HG02970 (cell line): ENCODE results near the gene RASAL2.
A peak's percentile ranks its signal among the peaks of the same experiment; 100 is the strongest.
"Not testable (repeated sequence)": the region's sequence is repeated elsewhere in the genome, so short reads cannot be mapped to it uniquely, and the experiment has no call there.

Source experiments
- ATAC-seq: cut with Tn5 transposase; IDR thresholded peaks from one replicate; pipeline ENCODE4 v1.9.1; 2021; ENCODE audit warnings: mild to moderate bottlenecking, moderate library complexity, moderate number of reproducible peaks; ENCODE audit not compliant: unreplicated experiment, low FRiP score

The RASAL2 gene

DNA sequence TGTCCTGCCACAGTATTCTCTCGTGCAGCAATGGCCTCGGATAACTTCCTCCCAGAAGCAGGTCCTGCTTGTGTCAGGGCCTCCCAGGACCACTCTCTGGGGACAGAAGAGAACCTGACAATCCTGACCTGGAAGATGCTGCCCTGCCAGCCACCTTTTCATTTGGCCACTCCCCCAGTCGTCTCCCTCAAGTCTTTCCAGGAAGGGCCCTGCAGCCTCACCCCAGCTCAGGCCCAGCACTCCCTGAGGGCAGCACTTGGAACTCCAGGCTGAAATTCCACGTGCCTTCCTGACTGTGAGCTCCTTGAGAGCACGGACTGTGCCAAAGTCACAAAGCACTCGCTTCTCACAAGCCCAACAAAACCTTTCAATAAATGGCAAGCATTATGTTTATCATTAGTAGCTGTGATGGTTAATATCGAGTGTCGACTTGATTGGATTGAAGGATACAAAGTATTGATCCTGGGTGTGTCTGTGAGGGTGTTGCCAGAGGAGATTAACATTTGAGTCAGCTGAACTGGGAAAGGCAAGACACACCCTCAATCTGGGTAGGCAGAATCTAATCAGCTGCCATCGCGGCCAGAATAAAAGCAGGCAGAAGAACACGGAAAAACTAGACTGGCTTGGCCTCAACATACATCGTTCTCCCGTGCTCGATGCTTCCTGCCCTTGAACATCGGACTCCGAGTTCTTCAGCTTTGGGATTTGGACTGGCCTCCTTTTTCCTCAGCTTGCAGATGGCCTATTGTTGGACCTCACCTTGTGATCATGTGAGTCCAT, 405.2 kb downstream of the RASAL2 start:
- no peak for ATAC-seq

DNA sequence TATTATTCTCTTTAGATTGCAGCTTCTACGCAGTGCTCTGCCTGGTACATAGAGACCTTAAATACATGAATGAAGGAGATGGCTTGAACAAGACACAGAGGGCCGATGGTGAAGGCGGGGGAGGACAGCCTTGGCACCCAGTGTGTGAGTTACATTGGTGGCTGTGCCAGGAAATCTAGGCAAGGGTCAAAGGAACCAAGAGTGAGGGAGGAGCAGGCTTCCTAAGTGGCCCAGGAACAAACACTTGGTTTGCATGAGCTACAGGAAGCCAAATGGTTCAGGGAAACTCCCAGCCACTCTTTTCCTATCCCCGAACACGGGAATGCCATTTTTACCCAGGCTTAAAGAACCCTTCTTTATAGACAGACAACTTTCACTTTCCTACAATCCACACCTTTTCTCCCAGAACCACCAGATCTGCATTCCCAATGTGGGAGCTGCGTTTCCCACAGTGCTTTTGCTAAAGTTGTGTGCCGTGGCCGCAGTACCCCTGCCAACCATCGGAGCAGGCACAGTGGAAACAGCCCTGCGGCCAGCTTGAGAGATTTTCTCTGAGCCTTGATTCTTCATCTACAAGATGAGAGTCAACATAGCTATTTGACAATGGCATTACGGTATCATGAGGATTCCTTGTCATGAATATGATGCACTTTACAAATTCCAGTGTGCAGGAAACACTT, 406.3 kb downstream of the RASAL2 start:
- ATAC-seq: no peak

DNA sequence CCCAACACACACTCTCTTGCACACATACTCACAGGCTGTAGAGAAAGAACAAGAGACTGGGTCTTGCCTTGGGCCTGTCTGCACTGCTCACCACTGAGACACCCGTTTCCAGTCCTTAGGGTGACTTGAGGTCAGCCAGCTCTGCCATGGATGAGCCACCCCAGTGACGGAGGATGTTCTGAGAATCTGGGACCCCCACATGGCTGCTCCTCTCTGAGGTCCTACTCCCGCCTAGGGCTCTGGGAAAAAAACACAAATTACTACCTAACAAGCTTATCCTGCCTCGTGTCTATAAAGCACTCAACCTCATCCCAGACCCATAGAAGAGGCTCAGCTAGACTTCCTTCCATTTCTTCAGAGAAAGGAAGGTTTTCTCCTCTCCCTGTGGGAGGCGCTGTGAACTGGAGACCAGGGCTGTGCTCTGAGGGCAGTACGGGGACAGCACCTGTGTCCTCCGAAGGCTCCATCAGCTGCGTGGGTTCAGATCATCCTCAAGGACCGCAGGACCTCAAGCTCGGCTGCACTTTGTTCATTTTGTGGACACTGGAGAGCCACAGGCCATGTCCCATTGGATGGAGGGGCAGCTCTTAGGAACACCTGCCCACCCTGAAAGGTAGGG, 407.1 kb downstream of the RASAL2 start:
- no peak for ATAC-seq

DNA sequence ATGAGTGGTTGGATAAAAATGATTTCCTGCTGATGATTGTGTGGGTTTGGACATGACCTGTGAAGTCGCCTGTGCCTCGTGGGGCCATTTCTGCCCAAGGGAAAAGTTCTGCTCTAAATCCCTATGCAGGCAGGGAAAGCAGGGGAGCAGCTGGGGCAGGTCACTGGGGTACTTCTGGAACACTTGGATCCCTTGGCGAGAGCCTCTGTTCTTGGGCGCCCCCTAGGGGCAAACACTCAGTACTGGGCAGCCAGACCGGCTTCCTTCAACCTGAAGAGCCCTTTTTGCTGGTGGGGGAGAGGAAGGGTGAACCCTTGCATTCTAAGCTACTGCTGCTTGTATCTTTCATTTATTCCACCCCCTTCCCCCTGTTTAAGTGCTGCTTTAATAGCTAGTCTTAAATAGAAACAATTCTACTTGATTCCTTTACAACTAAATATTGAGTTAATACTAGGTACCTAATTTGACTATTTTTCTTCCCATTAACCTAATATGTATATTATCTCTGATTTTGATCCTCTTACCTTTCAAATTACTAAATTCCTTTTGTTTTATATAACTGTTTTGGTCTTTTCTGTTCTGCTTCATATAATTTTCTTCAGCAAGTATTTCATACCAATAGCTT, 407.9 kb downstream of the RASAL2 start:
- ATAC-seq: peak; percentile 60

DNA sequence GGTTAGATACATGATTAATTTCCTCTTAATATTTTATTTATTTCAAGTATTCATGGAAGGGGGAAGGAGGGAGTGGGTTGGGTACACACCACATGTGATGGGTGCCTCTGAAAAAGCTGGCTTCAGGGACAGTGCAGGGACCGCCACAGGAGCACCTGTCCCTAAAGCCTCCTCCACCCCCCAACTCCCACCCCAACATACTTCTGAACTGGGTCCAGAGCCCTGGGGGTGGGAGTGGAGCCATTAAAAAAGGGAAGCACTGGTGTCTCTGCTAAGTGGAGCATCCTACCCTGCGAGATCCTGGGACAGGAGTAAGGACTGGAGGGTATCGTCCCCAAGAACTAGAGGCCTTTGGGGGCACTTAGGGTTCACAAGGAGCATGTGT, 408.4 kb downstream of the RASAL2 start:
- ATAC-seq: no peak

DNA sequence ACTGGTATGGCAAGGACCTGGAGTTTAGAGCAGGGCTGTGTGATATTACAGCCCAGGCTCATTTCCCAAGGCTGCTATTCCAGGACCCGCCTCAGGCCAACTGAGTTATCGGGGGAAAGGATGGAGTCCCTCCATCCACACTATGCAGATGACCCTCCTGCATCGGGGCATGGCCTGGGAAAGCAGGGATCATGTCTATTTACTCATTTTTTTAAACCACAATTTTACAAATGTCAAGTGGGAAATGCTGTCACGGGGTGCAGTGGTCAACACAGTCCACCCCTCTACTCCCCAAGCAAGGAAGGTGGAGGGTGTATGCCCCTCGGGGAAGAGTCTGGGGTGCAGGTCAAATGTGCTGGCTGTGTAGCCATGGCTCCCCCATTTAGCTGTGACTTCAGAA, 409.0 kb downstream of the RASAL2 start:
- no peak for ATAC-seq

DNA sequence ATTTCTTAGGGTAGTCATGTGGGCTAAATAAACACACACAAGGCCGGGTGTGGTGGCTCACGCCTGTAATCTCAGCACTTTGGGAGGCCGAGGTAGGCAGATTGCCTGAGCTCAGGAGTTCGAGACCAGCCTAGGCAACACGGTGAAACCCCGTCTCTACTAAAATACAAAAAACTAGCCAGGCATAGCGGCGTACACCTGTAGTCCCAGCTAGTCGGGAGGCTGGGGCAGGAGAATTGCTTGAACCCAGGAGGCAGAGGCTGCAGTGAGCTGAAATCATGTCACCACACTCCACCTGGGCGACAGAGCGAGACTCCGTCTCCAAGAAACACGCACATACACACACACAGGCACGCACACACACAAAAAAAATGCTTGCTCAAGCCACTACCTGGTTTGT, 409.4 kb downstream of the RASAL2 start:
- ATAC-seq: not testable (repeated sequence)

DNA sequence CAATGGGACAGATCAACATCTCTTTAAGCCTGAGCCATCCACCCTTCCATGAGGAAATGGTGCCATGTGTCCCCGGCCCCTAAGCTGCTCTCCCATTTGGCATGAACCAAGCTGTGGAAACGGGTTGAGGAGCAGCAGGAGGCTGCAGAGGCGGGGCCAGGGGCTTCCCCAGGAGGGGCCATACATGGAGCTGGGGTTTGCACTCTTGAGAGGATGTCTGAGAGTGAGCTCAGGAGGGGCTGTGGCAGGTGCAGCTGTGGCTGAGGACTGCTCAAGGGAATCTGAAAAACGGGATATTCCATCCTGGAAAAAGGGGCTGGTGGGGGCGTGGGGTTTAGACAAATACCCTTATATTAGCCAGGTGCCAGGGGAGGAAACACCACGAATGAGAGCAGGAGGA, 409.9 kb downstream of the RASAL2 start:
- ATAC-seq: no peak

DNA sequence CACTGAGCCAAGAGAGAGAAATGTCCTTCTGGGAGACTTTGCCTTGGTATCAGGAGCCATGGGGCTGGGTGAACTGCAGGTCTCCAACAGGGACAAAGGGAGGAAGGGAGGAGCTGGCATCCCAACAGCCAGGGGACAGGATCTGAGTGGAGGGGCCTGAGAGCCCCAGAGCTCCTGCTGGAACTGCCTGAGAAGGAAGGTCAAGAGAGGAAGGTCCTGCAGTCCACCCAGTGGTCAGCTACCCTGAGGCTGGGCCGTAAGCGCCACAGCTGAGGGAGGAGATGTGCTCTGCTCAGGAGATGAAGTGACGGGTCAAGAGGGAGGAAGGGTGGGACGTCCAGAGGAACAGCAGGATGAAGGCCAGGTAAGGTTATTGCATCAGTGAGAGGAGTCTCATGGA, 410.4 kb downstream of the RASAL2 start:
- no peak for ATAC-seq

DNA sequence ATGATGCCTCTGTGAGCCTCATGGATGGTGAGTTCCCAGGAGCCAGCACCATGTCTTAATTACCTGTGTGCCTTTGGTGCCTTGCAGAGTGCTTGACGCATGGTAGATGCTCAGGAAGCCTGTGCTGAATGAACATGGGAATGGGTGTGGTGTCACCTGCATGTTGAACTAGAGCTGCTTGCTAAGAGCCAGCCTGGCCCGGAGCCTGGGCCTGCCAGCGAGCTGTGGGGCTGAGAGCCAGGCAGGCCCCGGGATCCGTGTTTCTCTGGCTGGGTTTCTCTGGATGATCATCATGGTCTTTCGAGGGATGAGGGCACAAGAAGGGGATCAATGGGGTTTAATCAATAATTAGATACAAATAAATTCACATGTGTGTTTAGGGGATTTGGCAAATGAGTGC, 412.3 kb downstream of the RASAL2 start:
- ATAC-seq: no peak

DNA sequence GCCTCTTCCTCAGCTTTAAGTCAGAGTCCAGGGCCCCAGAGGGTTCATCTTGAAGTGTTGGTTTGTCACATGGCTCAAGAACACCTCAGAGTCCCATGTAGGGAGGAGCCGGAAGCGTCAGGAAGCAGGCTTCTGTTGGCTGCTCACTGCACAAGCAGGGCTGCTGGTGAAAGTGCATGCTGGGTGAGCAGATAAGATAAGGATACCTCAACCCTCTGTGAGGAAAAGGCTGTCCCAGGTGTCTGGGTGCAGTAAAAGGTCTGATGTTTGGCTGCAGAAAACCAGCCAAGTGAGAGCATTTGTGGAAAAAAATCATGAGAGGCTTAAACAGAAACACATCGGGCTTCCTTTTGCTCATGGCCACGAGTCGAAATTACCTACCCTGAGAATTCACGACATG, 412.8 kb downstream of the RASAL2 start:
- no peak for ATAC-seq

DNA sequence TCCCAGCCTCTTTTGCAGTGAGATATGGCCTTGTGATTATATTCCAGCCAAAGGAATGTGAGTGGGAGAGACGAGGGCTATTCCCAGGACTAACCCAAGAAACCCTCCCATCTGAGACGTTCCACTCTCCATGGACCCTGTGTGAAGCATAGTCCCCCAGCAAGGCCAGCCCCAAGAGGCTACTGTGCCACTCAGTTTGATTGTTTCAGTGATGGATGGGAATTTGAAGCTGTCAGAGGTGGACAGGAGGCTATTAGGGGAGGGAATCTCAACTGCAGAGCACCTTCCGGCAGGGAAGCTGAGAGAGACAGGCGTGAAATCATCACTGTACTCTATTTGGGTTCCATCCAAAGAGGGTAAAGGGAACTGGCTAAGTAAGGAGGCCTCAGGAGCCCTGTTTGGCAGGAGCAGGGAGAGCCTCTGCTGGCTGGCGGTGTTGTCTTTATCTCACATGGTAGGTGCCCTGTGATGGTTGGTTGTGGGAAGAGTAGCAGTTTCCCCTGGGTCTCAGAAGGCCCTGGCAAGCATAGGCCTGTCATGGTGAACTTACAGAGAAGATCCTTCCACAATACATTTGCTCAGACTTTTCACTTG, 415.6 kb downstream of the RASAL2 start:
- ATAC-seq: no peak

DNA sequence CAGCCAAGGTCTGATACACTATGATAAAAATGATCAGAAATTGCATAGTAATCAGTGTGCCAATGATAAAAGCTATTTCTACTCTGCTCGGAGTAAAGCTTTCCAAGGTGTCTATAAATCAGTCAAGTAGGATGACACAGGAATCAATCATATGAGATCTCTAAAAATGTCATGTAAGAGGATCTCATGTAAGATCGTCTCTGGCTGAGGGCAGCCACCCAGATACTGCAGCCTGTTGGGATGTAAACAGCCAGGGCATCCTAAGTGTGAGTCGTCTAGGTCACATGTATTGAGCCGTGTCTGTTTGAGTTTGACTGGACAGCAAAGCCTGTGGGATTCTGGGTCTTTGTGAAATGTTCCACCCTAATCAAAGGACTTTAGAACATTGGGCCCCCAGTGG, 416.3 kb downstream of the RASAL2 start:
- no peak for ATAC-seq

DNA sequence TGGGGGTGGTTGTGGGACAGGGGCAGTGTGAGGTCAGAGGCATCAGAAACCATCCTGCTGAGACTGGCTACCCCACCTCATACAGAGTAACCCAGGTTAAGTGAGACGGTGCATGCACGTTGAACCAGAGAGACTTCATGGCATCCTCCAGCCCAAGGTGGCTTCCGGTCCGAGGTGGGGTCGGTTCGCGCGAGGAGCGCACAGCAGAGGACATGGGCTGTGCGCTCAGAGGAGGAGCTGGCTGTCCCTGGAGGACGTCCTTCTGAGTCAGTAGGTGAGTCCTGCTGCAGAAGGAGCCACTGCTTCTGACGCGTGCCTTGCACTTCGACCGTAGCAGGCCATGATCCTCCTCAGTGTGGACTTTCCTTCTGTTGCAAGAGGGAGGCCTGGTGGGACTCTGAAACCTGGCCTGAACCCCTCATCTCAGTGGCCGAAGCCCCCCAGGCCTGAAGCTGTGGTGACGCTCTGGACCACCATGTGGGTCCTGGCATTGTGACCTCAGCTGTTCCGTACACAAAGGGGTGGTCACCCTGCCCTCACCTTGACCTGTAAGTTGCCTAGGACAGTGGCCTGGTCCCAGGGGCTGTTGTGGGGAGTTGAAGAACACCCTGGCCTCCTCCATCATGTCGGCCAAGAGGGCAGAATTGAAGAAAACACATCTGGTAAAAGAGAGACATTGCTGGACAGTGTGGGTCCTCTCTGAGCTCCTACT, 418.8 kb downstream of the RASAL2 start, which contains the start of gene TEX35:
Gene TEX35 (plus strand): TSS at position 544 of the 712 bp plus-strand sequence. CDS start 80 bp downstream, at position 624.
- ATAC-seq: no peak

DNA sequence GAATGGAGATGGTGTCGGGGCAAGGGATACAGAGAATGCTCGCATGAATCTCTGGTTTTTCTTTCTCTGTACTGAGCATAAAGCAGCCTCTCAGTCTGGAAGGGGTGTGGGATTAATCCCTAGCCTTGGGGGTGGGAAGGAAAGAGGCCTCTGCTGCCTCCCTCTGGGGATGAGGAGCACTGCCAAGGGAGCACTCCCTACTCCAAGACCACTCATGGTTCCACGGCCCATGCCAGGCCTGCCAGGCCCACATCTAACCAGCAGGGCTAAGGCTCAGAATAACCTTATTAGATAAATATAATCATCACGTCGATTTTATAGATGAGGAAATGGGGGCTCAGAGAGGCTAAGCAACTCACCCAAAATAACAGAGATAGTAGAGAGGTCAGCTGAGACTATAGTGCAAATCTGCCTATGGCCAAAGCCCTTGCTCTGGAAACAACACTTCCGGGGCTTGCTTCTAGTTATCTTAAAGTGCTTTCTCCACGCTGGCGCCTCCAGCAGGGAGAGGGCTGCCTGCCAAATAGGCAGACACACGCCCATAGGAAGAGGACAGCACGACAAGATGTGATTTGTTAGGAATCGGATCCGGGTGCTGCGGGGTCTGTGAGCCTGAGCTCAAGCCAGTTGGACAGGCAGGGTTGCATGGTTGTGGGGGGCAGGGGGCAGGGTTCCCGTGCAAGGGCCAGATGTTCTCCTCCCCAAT, 419.5 kb downstream of the RASAL2 start:
- ATAC-seq: no peak

DNA sequence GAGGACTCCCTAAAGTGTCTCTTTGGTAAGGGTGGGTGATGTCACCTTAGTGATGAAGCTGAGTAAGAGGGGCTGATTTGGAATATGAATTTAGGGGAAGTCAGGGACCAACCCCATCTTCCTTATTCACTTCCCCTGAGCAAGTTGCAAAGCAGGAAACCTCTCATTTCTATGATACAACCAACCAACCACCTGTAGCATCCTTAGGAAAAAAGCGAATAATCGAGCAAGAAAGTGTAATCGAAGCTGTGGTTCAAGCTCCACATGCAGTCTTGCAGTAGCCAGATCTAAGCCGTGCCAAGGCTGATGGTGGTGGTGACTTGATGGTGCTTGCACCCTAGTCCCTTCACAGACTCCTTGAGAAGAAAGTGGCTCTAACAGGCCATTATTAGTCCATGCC, 422.2 kb downstream of the RASAL2 start:
- ATAC-seq: no peak

DNA sequence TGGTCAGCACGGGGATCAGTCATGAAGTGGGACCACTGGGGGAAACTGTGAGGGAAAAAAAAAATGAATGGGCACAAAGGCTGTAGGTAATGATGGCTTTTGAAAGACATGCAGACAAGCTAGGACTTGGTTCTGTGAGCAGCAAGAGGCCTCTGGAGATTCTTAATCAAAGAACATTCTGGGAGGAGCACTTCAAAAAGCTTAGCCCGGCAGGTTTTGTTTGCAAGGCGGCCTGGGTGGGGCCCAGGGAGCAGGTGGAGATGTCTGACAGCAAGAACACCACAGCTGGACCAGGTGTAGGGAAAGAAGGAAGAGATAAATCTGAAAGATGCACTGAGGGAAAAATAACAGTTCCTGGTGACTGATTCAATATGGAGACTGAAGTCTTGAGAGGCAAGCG, 425.0 kb downstream of the RASAL2 start:
- ATAC-seq: no peak

DNA sequence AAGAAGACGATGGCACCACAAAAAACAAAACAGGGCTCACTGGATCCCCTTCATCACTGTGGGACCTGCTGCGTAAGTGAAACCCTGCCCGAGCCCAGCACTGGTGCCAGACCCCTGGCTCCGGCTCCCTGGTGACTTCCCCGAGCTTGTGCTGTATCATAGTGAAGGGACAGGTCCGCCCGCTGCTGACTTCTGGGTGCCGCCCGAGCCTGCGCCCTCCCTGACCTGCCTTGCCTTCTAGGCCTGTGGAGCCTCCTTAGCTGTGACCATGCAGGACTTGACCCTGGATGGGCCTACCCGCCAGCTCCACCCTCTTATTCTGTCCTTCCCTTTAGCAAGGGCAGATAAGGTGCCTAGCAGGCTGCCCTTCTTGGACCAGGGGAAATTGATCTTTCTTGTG, 426.9 kb downstream of the RASAL2 start:
- no peak for ATAC-seq

DNA sequence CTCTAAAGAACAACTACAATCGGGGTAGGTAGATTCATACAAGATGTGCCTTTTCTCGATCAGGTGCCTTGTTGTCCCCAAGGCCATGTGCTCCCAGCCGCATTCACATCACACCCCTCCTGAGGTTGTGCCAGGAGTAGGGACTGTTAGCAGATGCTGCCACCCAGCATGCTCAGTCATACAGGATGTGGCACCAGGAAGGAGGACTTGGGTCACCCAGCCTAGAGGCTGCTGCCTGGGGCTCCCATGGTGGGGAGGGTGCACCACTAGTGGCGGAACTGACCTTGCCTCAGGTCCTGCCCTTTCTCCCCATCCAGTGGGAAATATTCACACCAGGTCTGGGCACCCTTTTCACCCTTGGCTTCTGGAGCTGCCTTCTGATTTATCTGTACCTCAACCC, 427.3 kb downstream of the RASAL2 start:
- no peak for ATAC-seq

DNA sequence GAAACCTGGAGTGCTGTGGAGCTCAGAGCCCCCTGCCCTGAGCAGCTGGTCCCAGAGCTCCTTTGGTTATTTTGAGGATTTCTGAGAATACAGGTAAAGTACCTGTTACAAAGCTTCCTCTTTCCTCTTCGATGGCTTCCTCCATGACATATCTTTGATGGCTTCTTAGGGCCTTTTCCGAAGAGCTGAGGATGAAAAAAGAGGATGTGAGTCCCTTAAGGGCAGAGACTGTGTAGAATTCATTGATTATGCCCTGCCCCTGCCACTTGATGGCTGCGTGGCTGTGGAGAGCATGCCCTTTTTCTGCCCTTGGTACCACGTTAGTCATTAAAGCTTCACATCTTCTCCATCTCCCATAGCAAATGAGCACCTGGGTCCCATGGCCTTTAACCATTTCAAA, 433.2 kb downstream of the RASAL2 start:
- ATAC-seq: no peak
